Mesenchymal stem cell (in vitro differentiated cells and primary cell): ENCODE results near the gene LDLRAD2.
"Not testable (repeated sequence)": the region's sequence is repeated elsewhere in the genome, so short reads cannot be mapped to it uniquely, and the experiment has no call there.

ENCODE experiments used
- DNase-seq: peaks from one replicate; pipeline ENCODE4 v3.0.0-alpha.2; 2013
- H2AFZ ChIP-seq: one replicate; pipeline ENCODE4 v1.6.1; 2013; ENCODE audit warnings: low read depth, mild to moderate bottlenecking, control low read depth, inconsistent platforms, low read length, moderate library complexity
- H2AK5ac ChIP-seq: 2 replicates; pipeline ENCODE4 v1.6.1; 2013; ENCODE audit warnings: low read length, moderate library complexity, mild to moderate bottlenecking, inconsistent platforms; ENCODE audit not compliant: severe bottlenecking
- H2BK120ac ChIP-seq: one replicate; pipeline ENCODE4 v1.6.1; 2013; ENCODE audit warnings: low read depth, mild to moderate bottlenecking, inconsistent platforms, low read length, moderate library complexity
- H2BK12ac ChIP-seq, 2 experiments: one replicate each; pipeline ENCODE4 v1.6.1; 2013; ENCODE audit warnings: inconsistent platforms in 2 of 2, low read length in 2 of 2, mild to moderate bottlenecking in 2 of 2, moderate library complexity in 2 of 2, control low read depth in 1 of 2
- H2BK15ac ChIP-seq: one replicate; pipeline ENCODE4 v1.6.1; 2013; ENCODE audit warnings: mild to moderate bottlenecking, low read depth, inconsistent platforms; ENCODE audit not compliant: poor library complexity, severe bottlenecking
- H2BK5ac ChIP-seq: 2 replicates; pipeline ENCODE4 v1.6.1; 2013; ENCODE audit warnings: low read depth, mild to moderate bottlenecking, low read length, control low read depth, inconsistent platforms; ENCODE audit not compliant: poor library complexity, severe bottlenecking
- H3K14ac ChIP-seq, 2 experiments: one replicate each; pipeline ENCODE4 v1.6.1; 2013; ENCODE audit warnings: inconsistent platforms in 2 of 2, low read length in 2 of 2, control low read depth in 1 of 2, mild to moderate bottlenecking in 1 of 2, moderate library complexity in 1 of 2
- H3K18ac ChIP-seq, 2 experiments: one replicate each; pipeline ENCODE4 v1.6.1; 2013; ENCODE audit warnings: inconsistent platforms in 2 of 2, low read length in 2 of 2, control low read depth in 1 of 2, low read depth in 1 of 2, mild to moderate bottlenecking in 1 of 2
- H3K23ac ChIP-seq, 2 experiments: one replicate each; pipeline ENCODE4 v1.6.1; 2013; ENCODE audit warnings: inconsistent platforms in 2 of 2, low read length in 2 of 2, mild to moderate bottlenecking in 2 of 2, moderate library complexity in 2 of 2, control low read depth in 1 of 2
- H3K27ac ChIP-seq: 2 replicates; pipeline ENCODE4 v1.5.1; 2013; ENCODE audit warnings: mild to moderate bottlenecking, moderate library complexity, low read length, control low read depth, inconsistent platforms; ENCODE audit not compliant: poor library complexity, severe bottlenecking
- H3K27me3 ChIP-seq, 2 experiments: 2 replicates each; pipeline versions ENCODE4 v1.6.1 to v1.7.0; 2013; ENCODE audit warnings: low read length in 2 of 2, mild to moderate bottlenecking in 2 of 2, moderate library complexity in 2 of 2, control low read depth in 1 of 2, inconsistent platforms in 1 of 2; ENCODE audit not compliant: control insufficient read depth in 1 of 2, insufficient read depth in 1 of 2
- H3K36me3 ChIP-seq, 2 experiments: 2 replicates each; pipeline versions ENCODE4 v1.6.1 to v1.7.0; 2013; ENCODE audit warnings: low read length in 2 of 2, control low read depth in 1 of 2, inconsistent platforms in 1 of 2, low read depth in 1 of 2, mild to moderate bottlenecking in 1 of 2; ENCODE audit not compliant: insufficient read depth in 2 of 2, control insufficient read depth in 1 of 2
- H3K4ac ChIP-seq, 2 experiments: one replicate each; pipeline ENCODE4 v1.6.1; 2013; ENCODE audit warnings: inconsistent platforms in 2 of 2, low read length in 2 of 2, mild to moderate bottlenecking in 2 of 2, moderate library complexity in 2 of 2, control low read depth in 1 of 2, low read depth in 1 of 2
- H3K4me1 ChIP-seq: 2 replicates; pipeline ENCODE4 v1.6.1; 2013; ENCODE audit warnings: low read depth, low read length, control low read depth; ENCODE audit not compliant: control insufficient read depth, insufficient read depth
- H3K4me2 ChIP-seq: 2 replicates; pipeline ENCODE4 v1.6.1; 2013; ENCODE audit warnings: low read length, mild to moderate bottlenecking, inconsistent platforms; ENCODE audit not compliant: poor library complexity, severe bottlenecking
- H3K4me3 ChIP-seq, 2 experiments: 2 replicates each; pipeline versions ENCODE4 v1.5.1 to v1.7.0; 2013; ENCODE audit warnings: low read length in 2 of 2, mild to moderate bottlenecking in 2 of 2, control low read depth in 1 of 2, low read depth in 1 of 2; ENCODE audit not compliant: insufficient read depth in 1 of 2
- H3K79me1 ChIP-seq: replicated peaks from 2 replicates; pipeline ENCODE4 v1.6.1; 2013; ENCODE audit warnings: mild to moderate bottlenecking, control low read depth, low read length, inconsistent platforms; ENCODE audit not compliant: poor library complexity, severe bottlenecking
- H3K9ac ChIP-seq: 2 replicates; pipeline ENCODE4 v1.7.0; 2013; ENCODE audit warnings: mild to moderate bottlenecking, low read length, moderate library complexity
- H3K9me3 ChIP-seq: 2 replicates; pipeline ENCODE4 v1.7.0; 2013; ENCODE audit warnings: mild to moderate bottlenecking, low read length; ENCODE audit not compliant: control insufficient read depth
- H4K8ac ChIP-seq: one replicate; pipeline ENCODE4 v1.6.1; 2013; ENCODE audit warnings: inconsistent platforms, mild to moderate bottlenecking, low read length, moderate library complexity
- H4K91ac ChIP-seq: one replicate; pipeline ENCODE4 v1.6.1; 2013; ENCODE audit warnings: mild to moderate bottlenecking, low read length, inconsistent platforms
- WGBS: methylation state at CpG from one replicate; pipeline ENCODE4 v1.1.7; 2013; ENCODE audit warnings: mixed read lengths; 5-methylcytosine and 5-hydroxymethylcytosine counted together

The LDLRAD2 gene

DNA sequence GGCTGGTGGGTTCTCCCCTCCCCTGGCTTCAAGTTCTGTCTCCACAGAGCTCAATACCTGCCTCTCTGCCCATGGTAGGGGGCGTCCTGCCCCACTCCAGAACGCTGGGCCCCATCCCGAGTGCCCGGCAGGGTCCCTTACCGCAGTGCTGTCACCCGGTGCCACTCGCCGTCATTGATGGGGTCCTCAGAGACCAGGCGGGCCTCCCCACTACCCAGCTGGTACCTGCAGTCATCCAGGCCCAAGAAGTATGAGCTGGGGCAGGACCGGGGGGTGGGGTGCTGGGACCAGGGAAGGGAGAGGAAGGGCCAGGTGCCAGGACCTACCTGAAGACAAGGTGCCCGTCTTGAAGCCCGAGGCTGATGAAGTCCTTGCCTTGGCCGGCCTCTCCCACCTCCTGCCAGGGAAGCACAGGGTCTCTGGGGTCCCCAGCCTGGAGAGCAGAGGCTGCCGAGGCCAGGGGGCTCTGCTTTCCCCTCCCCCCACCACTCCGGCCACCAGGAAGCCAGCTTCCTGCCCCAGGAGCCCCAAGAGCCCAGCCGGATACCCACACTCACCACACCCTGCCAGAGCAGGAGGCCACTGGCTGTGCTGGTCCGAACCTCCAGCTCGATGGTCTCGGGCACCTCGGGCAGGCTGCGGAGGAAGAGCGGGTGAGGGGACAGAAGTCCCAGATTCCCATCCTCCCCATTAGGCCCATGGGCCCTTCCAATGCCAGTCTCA is 12.1 kb downstream of the LDLRAD2 start:
- DNase-seq: no peak
- no peak overlapping the region for H2BK15ac ChIP-seq
- no peak overlapping the region for H3K4me3 ChIP-seq

DNA sequence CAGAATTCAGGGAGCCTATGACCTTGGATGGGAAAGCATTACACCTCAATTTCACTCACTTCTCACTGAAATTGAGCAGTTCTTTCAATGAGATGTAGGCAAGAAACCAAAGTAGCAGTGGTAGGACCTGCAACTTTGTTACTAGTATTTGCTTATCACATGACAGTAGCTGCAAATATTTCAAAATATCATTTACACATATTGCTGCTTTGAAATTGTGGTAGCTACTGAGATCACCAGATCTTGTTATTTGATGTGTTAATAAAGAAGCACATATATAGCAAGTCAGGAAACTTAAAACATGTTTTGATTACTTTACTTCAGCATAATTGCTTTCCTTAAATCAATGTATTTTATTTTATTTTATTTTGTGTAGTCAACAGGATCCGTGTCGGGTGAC is 12.9 kb downstream of the LDLRAD2 start:
- WGBS: 100% methylated on average over 2 of the region's 2 CpGs
- Histone ChIP-seq H3K4me3 (no peak overlapping the region), H3K9me3 (no peaks in the 10 kb centered on the region), H3K9ac (no peak overlapping the region), H4K91ac (no peak overlapping the region), H2BK15ac (no peak overlapping the region), H3K27me3 (no peaks in the 10 kb centered on the region), H3K14ac (no peak overlapping the region), H2AK5ac (no peak overlapping the region), H3K36me3 (peaks cover 89 to 96% of the 10 kb centered on the region in 2 experiments), H3K27ac (no peak overlapping the region), H3K4ac (no peak overlapping the region), H3K4me1 (peaks cover 2% of the 10 kb centered on the region), H2AFZ (no peak overlapping the region), H2BK120ac (no peak overlapping the region), H4K8ac (no peak overlapping the region), H3K79me1 (peaks cover 19% of the 10 kb centered on the region), H3K4me2 (no peak overlapping the region), H3K23ac (no peak overlapping the region), H2BK12ac (no peak overlapping the region), H3K18ac (no peak overlapping the region), H2BK5ac (no peak overlapping the region)
- DNase-seq: no peak

More for the DNA sequence above, 12.1 kb downstream of the LDLRAD2 start:
- no peak overlapping the region for H2BK12ac ChIP-seq
- H3K4me1 ChIP-seq: peaks cover 2% of the 10 kb centered on the region
- no peak overlapping the region for H2AK5ac ChIP-seq
- H2BK120ac ChIP-seq: no peak overlapping the region
- H2AFZ ChIP-seq: no peak overlapping the region
- no peak overlapping the region for H3K18ac ChIP-seq
- H3K36me3 ChIP-seq: peaks cover 81 to 91% of the 10 kb centered on the region in 2 experiments
- H2BK5ac ChIP-seq: no peak overlapping the region
- H4K91ac ChIP-seq: no peak overlapping the region
- no peak overlapping the region for H3K4me2 ChIP-seq
- H3K27ac ChIP-seq: no peak overlapping the region
- H4K8ac ChIP-seq: no peak overlapping the region
- no peak overlapping the region for H3K23ac ChIP-seq
- 90% methylated on average over 22 of the region's 22 CpGs for WGBS
- H3K79me1 ChIP-seq: peaks cover 17% of the 10 kb centered on the region
- H3K4ac ChIP-seq: no peak overlapping the region
- H3K27me3 ChIP-seq: no peaks in the 10 kb centered on the region
- H3K14ac ChIP-seq: no peak overlapping the region
- no peaks in the 10 kb centered on the region for H3K9me3 ChIP-seq
- H3K9ac ChIP-seq: no peak overlapping the region

DNA sequence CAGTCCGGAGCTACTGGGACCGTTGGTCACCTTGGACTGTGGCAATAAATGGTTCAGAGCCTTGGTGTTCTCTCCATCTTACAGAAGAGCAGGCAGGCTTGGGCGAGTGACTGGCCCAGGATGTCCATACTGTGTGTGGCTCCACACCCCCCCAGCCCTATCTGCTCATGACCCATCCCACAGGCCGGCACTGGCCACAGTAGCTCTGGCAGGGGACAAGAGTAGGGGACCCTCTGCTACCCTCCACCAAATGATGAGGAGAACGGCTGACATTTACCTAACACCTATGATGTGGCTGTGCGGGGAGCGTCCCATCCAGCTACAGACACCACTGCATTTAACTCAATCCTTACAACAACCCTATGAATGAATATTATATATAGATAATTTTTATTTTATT is 13.3 kb downstream of the LDLRAD2 start:
- H3K4me1 ChIP-seq: peaks cover 2% of the 10 kb centered on the region
- H3K9ac ChIP-seq: no peak overlapping the region
- no peak overlapping the region for H4K91ac ChIP-seq
- H2BK12ac ChIP-seq: no peak overlapping the region
- H2BK120ac ChIP-seq: no peak overlapping the region
- no peak overlapping the region for H2BK15ac ChIP-seq
- no peak overlapping the region for H3K4me3 ChIP-seq
- no peak overlapping the region for H4K8ac ChIP-seq
- no peak overlapping the region for H2AK5ac ChIP-seq
- DNase-seq: no peak
- peaks cover 93 to 96% of the 10 kb centered on the region in 2 experiments for H3K36me3 ChIP-seq
- H2AFZ ChIP-seq: no peak overlapping the region
- H3K4ac ChIP-seq: no peak overlapping the region
- H2BK5ac ChIP-seq: no peak overlapping the region
- H3K79me1 ChIP-seq: peaks cover 19% of the 10 kb centered on the region
- no peak overlapping the region for H3K27ac ChIP-seq
- H3K4me2 ChIP-seq: no peak overlapping the region
- H3K23ac ChIP-seq: no peak overlapping the region
- no peaks in the 10 kb centered on the region for H3K9me3 ChIP-seq
- no peak overlapping the region for H3K18ac ChIP-seq
- no peak overlapping the region for H3K14ac ChIP-seq
- 99% methylated on average over 5 of the region's 7 CpGs for WGBS
- H3K27me3 ChIP-seq: no peaks in the 10 kb centered on the region

DNA sequence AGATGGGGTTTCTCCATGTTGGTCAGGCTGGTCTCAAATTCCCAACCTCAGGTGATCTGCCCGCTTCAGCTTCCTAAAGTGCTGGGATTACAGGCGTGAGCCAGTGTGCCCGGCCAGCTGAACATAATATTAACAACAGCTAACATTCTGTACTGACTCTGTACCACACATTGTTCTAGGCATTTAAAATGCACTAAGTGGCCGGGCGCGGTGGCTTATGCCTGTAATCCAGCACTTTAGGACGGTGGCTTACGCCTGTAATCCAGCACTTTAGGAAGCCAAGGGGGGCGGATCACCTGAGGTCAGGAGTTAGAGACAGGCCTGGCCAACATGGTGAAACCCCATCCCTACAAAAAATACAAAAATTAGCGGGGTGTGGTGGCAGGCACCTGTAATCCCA is 14.6 kb downstream of the LDLRAD2 start:
- H2BK5ac ChIP-seq, H3K27ac ChIP-seq, H3K4ac ChIP-seq, H3K18ac ChIP-seq, H3K9ac ChIP-seq, H3K4me3 ChIP-seq, H3K23ac ChIP-seq, DNase-seq, H2BK12ac ChIP-seq, H2BK15ac ChIP-seq, H4K8ac ChIP-seq, H2AFZ ChIP-seq, H3K9me3 ChIP-seq, H4K91ac ChIP-seq, H3K4me2 ChIP-seq, H3K4me1 ChIP-seq, H3K14ac ChIP-seq, H2AK5ac ChIP-seq, H3K27me3 ChIP-seq, H2BK120ac ChIP-seq: not testable (repeated sequence)
- WGBS: 98% methylated on average over 10 of the region's 10 CpGs
- H3K79me1 ChIP-seq: peaks cover 24% of the 10 kb centered on the region
- H3K36me3 ChIP-seq: peaks cover 95% of the 10 kb centered on the region in 2 experiments
